Gastrocnemius medialis (tissue), 4 donors: ENCODE results near the gene PHRF1. TPM values are rescaled to one million over a fixed set of nuclear protein-coding genes. Genes with fewer than 3 reads are reported as not detected.

Source experiments
- ATAC-seq, 2 donors: fragments of 150-250 bp; one replicate each; pipeline ENCODE4 v1.9.1; 2016
- DNase-seq, 2 donors: peaks; one replicate each; pipeline ENCODE4 v3.0.0-alpha.2; 2019
- H3K27ac ChIP-seq, 4 donors: fragments of 200-600 bp; sonication (generic); 1 replicate in 1 of 4; 2 replicates in 3 of 4; pipeline ENCODE4 v1.5.1; 2016 to 2018; ENCODE audit warnings: mild to moderate bottlenecking in 2 of 4, moderate library complexity in 1 of 4
- H3K27me3 ChIP-seq, 3 donors: fragments of 200-600 bp; sonication (generic) in 2 of 3; 1 replicate in 1 of 3; 2 replicates in 2 of 3; pipeline versions ENCODE4 v1.5.1 to v1.6.0; 2016 to 2019; ENCODE audit warnings: mild to moderate bottlenecking in 1 of 3, moderate library complexity in 1 of 3
- H3K36me3 ChIP-seq, 2 donors: fragments of 200-600 bp; sonication (generic) in 1 of 2; one replicate each; pipeline ENCODE4 v1.5.1; 2017 to 2018
- H3K4me1 ChIP-seq, 2 donors: fragments of 200-600 bp; sonication (generic) in 1 of 2; one replicate each; pipeline ENCODE4 v1.5.1; 2016 to 2017; ENCODE audit warnings: mild to moderate bottlenecking in 2 of 2
- H3K4me3 ChIP-seq, 4 donors: fragments of 200-600 bp; sonication (generic) in 3 of 4; 1 replicate in 1 of 4; 2 replicates in 3 of 4; pipeline ENCODE4 v1.5.1; 2016 to 2019; ENCODE audit warnings: mild to moderate bottlenecking in 2 of 4
- H3K9me3 ChIP-seq, 3 donors: fragments of 200-600 bp; sonication (generic) in 2 of 3; 1 replicate in 1 of 3; 2 replicates in 2 of 3; pipeline ENCODE4 v1.5.1; 2016 to 2019
- POLR2A ChIP-seq, 2 donors: fragments of 450-650 bp; IDR thresholded peaks; one replicate each; pipeline ENCODE4 v1.6.1; 2017; ENCODE audit warnings: antibody characterized with exemption in 2 of 2, mild to moderate bottlenecking in 2 of 2, moderate library complexity in 2 of 2
- in situ Hi-C, 4 donors: fragments of 200-750 bp; cut with MboI; loops; one replicate each; pipeline versions ENCODE4 v1.15.0 to v1.8.0; 2017; ENCODE audit warnings: low sequenced_read_pairs in 4 of 4
- intact Hi-C: fragments of 100-400 bp; cut with DNase I; formaldehyde crosslinking; loops from one replicate; pipeline ENCODE4 v1.15.1; 2023; ENCODE audit warnings: low total_unique reads
- total RNA-seq, 4 donors: library from RNA; depleted of rRNA; stranded (reverse); fragments of >200 nt; gene quantifications; one replicate each; pipeline versions ENCODE4 v1.1.0 to v1.2.3, GENCODE V29; 2016
- TF ChIP-seq, protein P1 (sequence below), 5 experiments: fragments of 450-650 bp in 3 of 5; fragments of 200-600 bp in 2 of 5; sonication (generic) in 2 of 5; IDR thresholded peaks in 4 of 5; conservative IDR thresholded peaks in 1 of 5; 1 replicate in 4 of 5; 2 replicates in 1 of 5; pipeline ENCODE4 v1.5.1; 2016 to 2019; ENCODE audit warnings: antibody characterized with exemption in 5 of 5, mild to moderate bottlenecking in 3 of 5, moderate library complexity in 3 of 5

PHRF1 gene
- total RNA-seq, 4 donors from 2014 or later, result 9.2 to 22.6 (median 20.8) TPM

- intact Hi-C loops, result no loop called here
- H3K27ac ChIP-seq, result no peak overlapping the region
Measured at GRCh38 chr11:532986-533585, 43.2 kb upstream of the PHRF1 start.

GRCh38 chr11:533586-534395, 42.5 kb upstream of the PHRF1 start:
- in situ Hi-C loops (no loop called here), intact Hi-C loops (loop anchor here (2.0 kb wide), 4 partner anchors 15 to 43 kb away; partner anchors contain the start of genes PHRF1 and RNH1)
- TF ChIP-seq POLR2A (IDR thresholded peaks at IDR 0.05), result no peak
- TF ChIP-seq, protein P1, sequence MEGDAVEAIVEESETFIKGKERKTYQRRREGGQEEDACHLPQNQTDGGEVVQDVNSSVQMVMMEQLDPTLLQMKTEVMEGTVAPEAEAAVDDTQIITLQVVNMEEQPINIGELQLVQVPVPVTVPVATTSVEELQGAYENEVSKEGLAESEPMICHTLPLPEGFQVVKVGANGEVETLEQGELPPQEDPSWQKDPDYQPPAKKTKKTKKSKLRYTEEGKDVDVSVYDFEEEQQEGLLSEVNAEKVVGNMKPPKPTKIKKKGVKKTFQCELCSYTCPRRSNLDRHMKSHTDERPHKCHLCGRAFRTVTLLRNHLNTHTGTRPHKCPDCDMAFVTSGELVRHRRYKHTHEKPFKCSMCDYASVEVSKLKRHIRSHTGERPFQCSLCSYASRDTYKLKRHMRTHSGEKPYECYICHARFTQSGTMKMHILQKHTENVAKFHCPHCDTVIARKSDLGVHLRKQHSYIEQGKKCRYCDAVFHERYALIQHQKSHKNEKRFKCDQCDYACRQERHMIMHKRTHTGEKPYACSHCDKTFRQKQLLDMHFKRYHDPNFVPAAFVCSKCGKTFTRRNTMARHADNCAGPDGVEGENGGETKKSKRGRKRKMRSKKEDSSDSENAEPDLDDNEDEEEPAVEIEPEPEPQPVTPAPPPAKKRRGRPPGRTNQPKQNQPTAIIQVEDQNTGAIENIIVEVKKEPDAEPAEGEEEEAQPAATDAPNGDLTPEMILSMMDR (IDR thresholded peaks at IDR 0.05 in 4 of 5, conservative IDR thresholded peaks at IDR 0.05 in 1 of 5), result no peak
- DNase-seq, result no peak
- Histone ChIP-seq H3K27ac (peak overlapping the region; percentile 80 to 92 (median 90)), H3K4me3 (peak overlapping the region; percentile 75 to 80 (median 78)), H3K4me1 (peaks cover 22 to 35% of the 10 kb centered on the region in 2 donors), H3K36me3 (peaks cover 0 to 21% of the 10 kb centered on the region in 2 donors), H3K9me3 (no peaks in the 10 kb centered on the region), H3K27me3 (peaks cover 15 to 22% (median 17%) of the 10 kb centered on the region in 3 donors)
- no peak for ATAC-seq

More at GRCh38 chr11:532986-533585, 43.2 kb upstream of the PHRF1 start:
- Histone ChIP-seq H3K36me3 (peaks cover 0 to 21% of the 10 kb centered on the region in 2 donors), H3K27me3 (peaks cover 12 to 17% (median 12%) of the 10 kb centered on the region in 3 donors), H3K4me1 (peaks cover 25 to 40% of the 10 kb centered on the region in 2 donors), H3K4me3 (no peak overlapping the region), H3K9me3 (no peaks in the 10 kb centered on the region)
- TF ChIP-seq, protein P1 (IDR thresholded peaks at IDR 0.05 in 4 of 5, conservative IDR thresholded peaks at IDR 0.05 in 1 of 5), result no peak
- no peak for TF ChIP-seq POLR2A (IDR thresholded peaks at IDR 0.05)
- in situ Hi-C loops, result no loop called here
- no peak for ATAC-seq
- DNase-seq, result no peak

DNA sequence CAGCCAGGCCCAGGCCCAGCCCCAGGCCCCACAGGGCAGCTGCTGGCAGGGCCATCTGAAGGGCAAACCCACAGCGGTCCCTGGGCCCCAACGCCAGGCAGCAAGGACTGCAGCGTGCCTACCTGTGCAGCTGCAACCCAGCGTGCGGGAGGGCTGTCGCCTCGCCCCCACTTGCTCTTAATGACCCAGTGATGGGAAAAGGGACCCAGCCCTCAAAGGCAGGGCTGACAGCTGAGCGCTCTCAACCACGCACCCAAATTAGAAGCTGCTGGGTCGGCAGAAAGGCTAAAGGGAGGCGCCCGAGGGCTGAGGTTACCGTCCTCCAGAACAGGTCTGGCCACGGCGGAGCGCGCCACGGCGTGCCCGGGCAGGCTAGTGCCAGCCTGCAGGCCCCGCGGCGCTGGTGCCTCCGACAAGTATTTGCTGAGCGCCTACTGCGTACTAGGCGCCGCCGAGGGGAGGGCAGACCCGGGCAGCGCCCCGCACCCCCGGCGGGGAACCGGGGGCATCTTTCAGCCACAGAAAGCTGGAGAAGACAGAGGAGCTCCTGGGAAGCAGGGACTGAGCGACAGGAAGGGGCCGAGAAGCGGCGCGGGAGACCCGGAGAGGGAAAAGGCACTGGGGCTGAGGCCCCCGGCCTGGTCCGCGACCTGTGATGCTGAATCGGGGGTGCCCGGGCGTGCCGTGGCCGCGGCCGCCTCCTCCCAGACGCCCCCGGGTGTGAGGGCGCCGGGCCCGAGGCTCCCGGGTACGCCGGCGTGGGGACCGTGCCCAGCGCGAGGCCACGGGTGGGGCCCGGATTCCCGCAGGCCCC, 41.7 kb upstream of the PHRF1 start:
- DNase-seq, result peak in 1 of 2 donors; percentile 64
- Histone ChIP-seq H3K9me3 (no peaks in the 10 kb centered on the region), H3K4me3 (peak overlapping the region; percentile 75 to 80 (median 78)), H3K4me1 (peaks cover 18 to 29% of the 10 kb centered on the region in 2 donors), H3K27ac (peak overlapping the region; percentile 80 to 92 (median 90)), H3K36me3 (peaks cover 0 to 21% of the 10 kb centered on the region in 2 donors), H3K27me3 (peaks cover 15 to 25% (median 20%) of the 10 kb centered on the region in 3 donors)
- intact Hi-C loops, result loop anchor here (2.0 kb wide), 4 partner anchors 16 to 42 kb away; partner anchors contain the start of genes PHRF1 and RNH1
- in situ Hi-C loops, result no loop called here
- TF ChIP-seq POLR2A (IDR thresholded peaks at IDR 0.05), result peak; percentile 36 to 52
- TF ChIP-seq, protein P1 (IDR thresholded peaks at IDR 0.05 in 4 of 5, conservative IDR thresholded peaks at IDR 0.05 in 1 of 5), result no peak
- peak; percentile 24 for ATAC-seq

DNA sequence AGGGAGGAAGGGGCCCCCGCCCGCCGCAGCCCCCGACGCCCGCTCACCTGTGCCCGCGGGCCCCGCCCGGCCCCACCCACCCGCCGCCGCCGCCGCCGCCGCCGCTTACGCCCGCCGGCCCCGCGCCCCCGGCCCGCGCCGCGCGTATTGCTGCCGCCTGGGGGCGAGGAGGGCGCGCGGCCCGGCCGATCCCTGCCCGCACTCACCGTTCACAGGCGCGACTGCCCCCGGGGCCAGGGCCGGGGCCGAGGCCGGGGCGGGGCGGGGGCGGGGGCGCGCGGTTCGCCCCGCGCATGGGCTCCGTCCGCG, 41.1 kb upstream of the PHRF1 start:
- no peak for TF ChIP-seq POLR2A (IDR thresholded peaks at IDR 0.05)
- TF ChIP-seq, protein P1 (IDR thresholded peaks at IDR 0.05 in 4 of 5, conservative IDR thresholded peaks at IDR 0.05 in 1 of 5), result no peak
- Histone ChIP-seq H3K36me3 (peaks cover 0 to 21% of the 10 kb centered on the region in 2 donors), H3K9me3 (no peaks in the 10 kb centered on the region), H3K4me3 (peak overlapping the region in 3 of 4 donors; percentile 75 to 80 (median 77)), H3K4me1 (peaks cover 18 to 29% of the 10 kb centered on the region in 2 donors), H3K27ac (peak overlapping the region; percentile 80 to 92 (median 90)), H3K27me3 (peaks cover 21 to 25% (median 25%) of the 10 kb centered on the region in 3 donors)
- no peak for DNase-seq
- in situ Hi-C loops (no loop called here), intact Hi-C loops (loop anchor here (2.0 kb wide), 4 partner anchors 16 to 42 kb away; partner anchors contain the start of genes PHRF1 and RNH1)
- peak; percentile 16 to 34 for ATAC-seq
